ENCODE data around the gene DIPK1A. TPM values are rescaled to one million over a fixed set of nuclear protein-coding genes. Genes with fewer than 3 reads are reported as not detected.

The DIPK1A gene
- total RNA-seq, 1 donor from 2014 or later = 3.9 TPM

DNA sequence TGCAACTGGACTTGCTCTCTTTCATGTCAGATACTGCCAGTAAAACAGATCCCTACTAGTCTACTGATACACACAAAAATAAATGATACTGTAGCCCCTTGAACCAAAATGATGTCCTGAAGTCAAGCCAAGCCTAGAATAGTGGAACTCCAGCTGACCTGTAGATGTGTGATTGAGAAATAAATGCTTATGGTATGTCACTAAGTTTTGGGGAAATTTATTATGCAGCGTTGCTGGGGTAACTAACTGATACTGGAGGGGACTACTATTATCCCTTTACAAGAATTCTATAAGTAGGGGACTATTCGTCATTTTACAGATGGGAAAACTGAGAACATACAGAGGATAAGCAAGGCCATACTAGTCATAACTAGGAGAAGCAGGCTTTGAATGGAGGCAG, 73.8 kb downstream of the DIPK1A start:
- no peak overlapping the region for H3K27ac Mint-ChIP-seq (ENCODE audit: unreplicated experiment)
- H3K9me3 Mint-ChIP-seq (ENCODE audit: unreplicated experiment) = no peaks in the 10 kb centered on the region
- H3K27me3 Mint-ChIP-seq (ENCODE audit: unreplicated experiment) = no peaks in the 10 kb centered on the region
- H3K36me3 Mint-ChIP-seq (ENCODE audit: low read depth, unreplicated experiment) = no peaks in the 10 kb centered on the region
- no peak for DNase-seq (ENCODE audit: low spot score)
- no peak overlapping the region for H3K4me3 Mint-ChIP-seq (ENCODE audit: unreplicated experiment)
- peaks cover 4% of the 10 kb centered on the region for H3K4me1 Mint-ChIP-seq (ENCODE audit: unreplicated experiment)
- TF ChIP-seq, protein P1, sequence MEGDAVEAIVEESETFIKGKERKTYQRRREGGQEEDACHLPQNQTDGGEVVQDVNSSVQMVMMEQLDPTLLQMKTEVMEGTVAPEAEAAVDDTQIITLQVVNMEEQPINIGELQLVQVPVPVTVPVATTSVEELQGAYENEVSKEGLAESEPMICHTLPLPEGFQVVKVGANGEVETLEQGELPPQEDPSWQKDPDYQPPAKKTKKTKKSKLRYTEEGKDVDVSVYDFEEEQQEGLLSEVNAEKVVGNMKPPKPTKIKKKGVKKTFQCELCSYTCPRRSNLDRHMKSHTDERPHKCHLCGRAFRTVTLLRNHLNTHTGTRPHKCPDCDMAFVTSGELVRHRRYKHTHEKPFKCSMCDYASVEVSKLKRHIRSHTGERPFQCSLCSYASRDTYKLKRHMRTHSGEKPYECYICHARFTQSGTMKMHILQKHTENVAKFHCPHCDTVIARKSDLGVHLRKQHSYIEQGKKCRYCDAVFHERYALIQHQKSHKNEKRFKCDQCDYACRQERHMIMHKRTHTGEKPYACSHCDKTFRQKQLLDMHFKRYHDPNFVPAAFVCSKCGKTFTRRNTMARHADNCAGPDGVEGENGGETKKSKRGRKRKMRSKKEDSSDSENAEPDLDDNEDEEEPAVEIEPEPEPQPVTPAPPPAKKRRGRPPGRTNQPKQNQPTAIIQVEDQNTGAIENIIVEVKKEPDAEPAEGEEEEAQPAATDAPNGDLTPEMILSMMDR (IDR thresholded peaks at IDR 0.05; ENCODE audit: unreplicated experiment) = no peak

DNA sequence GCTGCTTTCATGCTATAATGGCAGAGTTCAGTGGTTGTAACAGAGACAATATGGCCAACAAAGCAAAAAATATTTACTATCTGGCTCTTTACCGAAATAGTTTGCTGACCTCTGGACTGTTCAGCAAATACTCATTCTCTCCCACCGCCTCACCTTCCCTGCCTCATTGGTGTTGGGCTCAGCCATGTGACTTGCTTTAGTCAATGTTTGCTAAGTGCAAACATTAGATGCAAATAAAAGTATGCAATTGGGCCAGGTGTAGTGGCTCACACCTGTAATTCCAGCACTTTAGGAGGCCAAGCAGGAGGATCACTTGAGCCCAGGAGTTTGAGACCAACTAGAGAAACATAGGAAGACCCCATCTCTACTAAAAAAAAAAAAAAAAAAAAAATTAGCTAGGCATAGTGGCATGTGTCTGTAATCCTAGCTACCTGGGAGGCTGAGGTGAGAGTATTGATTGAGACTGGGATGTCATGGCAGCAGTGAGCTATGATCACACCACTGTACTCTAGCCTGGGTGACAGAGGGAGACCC, 74.3 kb downstream of the DIPK1A start:
- Mint-ChIP-seq H3K4me3 (ENCODE audit: unreplicated experiment) (no peak overlapping the region), H3K27ac (ENCODE audit: unreplicated experiment) (no peak overlapping the region), H3K4me1 (ENCODE audit: unreplicated experiment) (peaks cover 4% of the 10 kb centered on the region), H3K9me3 (ENCODE audit: unreplicated experiment) (no peaks in the 10 kb centered on the region), H3K36me3 (ENCODE audit: low read depth, unreplicated experiment) (no peaks in the 10 kb centered on the region), H3K27me3 (ENCODE audit: unreplicated experiment) (no peaks in the 10 kb centered on the region)
- TF ChIP-seq, protein P1 (IDR thresholded peaks at IDR 0.05; ENCODE audit: unreplicated experiment) = no peak
- DNase-seq (ENCODE audit: low spot score) = no peak

DNA sequence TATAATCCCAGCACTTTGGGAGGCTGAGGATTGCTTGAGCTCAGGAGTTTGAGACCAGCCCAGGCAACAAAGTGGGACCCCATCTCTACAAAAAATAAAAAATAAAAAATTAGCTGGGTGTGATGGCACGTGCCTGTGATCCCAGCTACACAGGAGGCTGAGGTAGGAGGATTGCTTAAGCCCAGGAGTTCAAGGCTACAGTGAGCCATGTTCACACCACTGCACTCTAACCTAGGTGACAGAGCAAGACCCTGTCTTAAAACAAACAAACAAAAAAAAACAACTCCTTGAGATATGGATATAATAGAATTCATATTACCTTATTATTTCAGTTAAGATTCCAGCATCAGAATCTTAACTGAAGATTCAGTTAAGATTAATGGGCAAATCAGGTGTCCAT, 77.1 kb downstream of the DIPK1A start:
- Mint-ChIP-seq H3K9me3 (ENCODE audit: unreplicated experiment) (no peaks in the 10 kb centered on the region), H3K36me3 (ENCODE audit: low read depth, unreplicated experiment) (no peaks in the 10 kb centered on the region), H3K27me3 (ENCODE audit: unreplicated experiment) (no peaks in the 10 kb centered on the region), H3K4me1 (ENCODE audit: unreplicated experiment) (peaks cover 4% of the 10 kb centered on the region), H3K4me3 (ENCODE audit: unreplicated experiment) (no peak overlapping the region), H3K27ac (ENCODE audit: unreplicated experiment) (no peak overlapping the region)
- no peak for DNase-seq (ENCODE audit: low spot score)
- TF ChIP-seq, protein P1 (IDR thresholded peaks at IDR 0.05; ENCODE audit: unreplicated experiment) = no peak

DNA sequence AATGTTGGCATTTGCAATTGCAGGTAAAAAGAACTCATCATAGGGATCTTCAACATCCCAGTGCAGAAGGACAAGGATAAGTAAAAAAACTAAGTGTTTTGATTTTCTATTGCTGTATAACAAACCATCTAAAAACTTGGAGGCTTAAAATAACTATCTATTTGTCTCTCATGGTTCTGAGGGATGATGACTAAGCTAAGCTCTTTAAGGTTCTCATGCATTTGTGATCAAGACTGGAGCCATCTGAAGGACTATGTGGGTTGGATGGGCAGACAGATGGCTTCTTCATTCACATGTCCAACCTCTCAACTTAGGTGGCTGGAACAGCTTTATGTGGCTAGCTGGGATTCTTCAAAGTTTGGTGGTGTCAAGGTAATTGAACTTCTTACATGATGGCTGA, 78.0 kb downstream of the DIPK1A start:
- TF ChIP-seq, protein P1 (IDR thresholded peaks at IDR 0.05; ENCODE audit: unreplicated experiment) = no peak
- Mint-ChIP-seq H3K27me3 (ENCODE audit: unreplicated experiment) (no peaks in the 10 kb centered on the region), H3K36me3 (ENCODE audit: low read depth, unreplicated experiment) (no peaks in the 10 kb centered on the region), H3K9me3 (ENCODE audit: unreplicated experiment) (no peaks in the 10 kb centered on the region), H3K27ac (ENCODE audit: unreplicated experiment) (no peak overlapping the region), H3K4me1 (ENCODE audit: unreplicated experiment) (peaks cover 4% of the 10 kb centered on the region), H3K4me3 (ENCODE audit: unreplicated experiment) (no peak overlapping the region)
- DNase-seq (ENCODE audit: low spot score) = no peak

DNA sequence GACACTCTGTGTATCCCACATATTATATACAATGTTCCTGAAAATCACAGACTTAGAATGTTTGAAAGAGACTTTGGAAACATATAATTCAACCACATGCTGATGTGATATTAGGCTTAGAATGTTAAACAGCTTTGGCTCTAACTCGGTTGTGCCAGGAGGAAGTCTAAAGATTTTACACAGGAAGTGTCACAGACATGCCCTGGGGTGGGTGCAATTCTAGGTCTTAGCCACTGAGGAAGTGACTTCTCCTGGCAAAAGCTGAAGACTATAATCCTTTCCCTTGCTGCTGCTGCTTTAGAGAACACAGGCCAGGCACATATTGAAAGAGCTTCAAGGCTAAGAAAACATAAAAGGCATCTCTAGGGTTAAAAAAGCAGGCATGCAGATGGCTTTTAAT, 78.4 kb downstream of the DIPK1A start:
- no peak overlapping the region for H3K27ac Mint-ChIP-seq (ENCODE audit: unreplicated experiment)
- H3K4me3 Mint-ChIP-seq (ENCODE audit: unreplicated experiment) = no peak overlapping the region
- TF ChIP-seq, protein P1 (IDR thresholded peaks at IDR 0.05; ENCODE audit: unreplicated experiment) = no peak
- H3K9me3 Mint-ChIP-seq (ENCODE audit: unreplicated experiment) = no peaks in the 10 kb centered on the region
- H3K36me3 Mint-ChIP-seq (ENCODE audit: low read depth, unreplicated experiment) = no peaks in the 10 kb centered on the region
- no peak for DNase-seq (ENCODE audit: low spot score)
- H3K4me1 Mint-ChIP-seq (ENCODE audit: unreplicated experiment) = peaks cover 6% of the 10 kb centered on the region
- H3K27me3 Mint-ChIP-seq (ENCODE audit: unreplicated experiment) = no peaks in the 10 kb centered on the region

Data from endothelial cell (in vitro differentiated cells).